HepG2 (cell line): ENCODE data around the gene KIRREL3. TPM values are rescaled to one million over a fixed set of nuclear protein-coding genes. Genes with fewer than 3 reads are reported as not detected.

Source experiments
- ATAC-seq: fragments of 200-7000 bp; cut with Tn5 transposase; 3 replicates; pipeline ENCODE4 v1.9.1; 2020; ENCODE audit warnings: mild to moderate bottlenecking, moderate library complexity
- BruUV-seq: library from RNA; stranded (reverse); fragments of 400-500 nt; replicated peaks from 2 replicates; lab custom pipeline; 2021; lab: Mats Ljungman, UMichigan
- CTCF ChIA-PET: fragments of 300-600 bp; formaldehyde crosslinking; extraction: SDS; loops from one replicate; lab custom pipeline; 2021; ENCODE audit warnings: low total read pairs, inconsistent platforms, low intra/inter-chr PET ratio; lab: Yijun Ruan, JAX
- POLR2A ChIA-PET: fragments of 350-600 bp; sonication (Branson Sonifier 250); formaldehyde crosslinking; loops from one replicate; lab custom pipeline; 2020; ENCODE audit warnings: antibody characterized with exemption, inconsistent platforms; lab: Yijun Ruan, JAX
- DNase-seq: peaks from one replicate; pipeline ENCODE4 v3.0.0-alpha.2; 2015; ENCODE audit warnings: low spot score
- FAIRE-seq: peaks from 3 replicates; lab custom pipeline; 2011; peaks lifted over from hg19 to GRCh38; lab: Jason Lieb, UNC
- H2AFZ ChIP-seq: one replicate; pipeline ENCODE4 v1.6.1; 2011; ENCODE audit warnings: low read length, inconsistent platforms
- H3K27ac ChIP-seq: fragments of 300-600 bp; 3 replicates; pipeline ENCODE4 v1.8.0; 2011; ENCODE audit warnings: mixed run types, mild to moderate bottlenecking, mixed read lengths, low read length, inconsistent platforms; ENCODE audit not compliant: insufficient read depth; ENCODE audit errors: extremely low read length
- H3K27me3 ChIP-seq, 2 experiments: fragments of 200-600 bp in 1 of 2; 2 replicates in 1 of 2; 3 replicates in 1 of 2; pipeline versions ENCODE4 v1.6.0 to v1.8.0; 2011; ENCODE audit warnings: low read length in 2 of 2, mild to moderate bottlenecking in 2 of 2, moderate library complexity in 2 of 2, inconsistent platforms in 1 of 2; ENCODE audit not compliant: insufficient read depth in 2 of 2, control insufficient read depth in 1 of 2
- H3K36me3 ChIP-seq, 2 experiments: fragments of 200-600 bp in 1 of 2; replicated peaks in 1 of 2; 2 replicates in 1 of 2; 3 replicates in 1 of 2; pipeline versions ENCODE4 v1.5.1 to v1.8.0; 2011; ENCODE audit warnings: low read length in 2 of 2, inconsistent platforms in 1 of 2; ENCODE audit not compliant: insufficient read depth in 2 of 2, control insufficient read depth in 1 of 2
- H3K4me1 ChIP-seq: 2 replicates; pipeline ENCODE4 v1.5.1; 2012; ENCODE audit warnings: low read length, inconsistent platforms; ENCODE audit not compliant: insufficient read depth
- H3K4me2 ChIP-seq: 2 replicates; pipeline ENCODE4 v1.6.0; 2011; ENCODE audit warnings: low read depth, low read length, inconsistent platforms
- H3K4me3 ChIP-seq, 3 experiments: fragments of 200-600 bp in 1 of 3; sonication (generic), shearing (Covaris generic) in 1 of 3; replicated peaks in 1 of 3; 2 replicates each; pipeline ENCODE4 v1.5.1; 2011 to 2016; ENCODE audit warnings: low read length in 3 of 3, inconsistent platforms in 2 of 3, low read depth in 2 of 3, mild to moderate bottlenecking in 2 of 3, control low read depth in 1 of 3, mixed read lengths in 1 of 3; ENCODE audit not compliant: insufficient read depth in 1 of 3
- H3K79me2 ChIP-seq: one replicate; pipeline ENCODE4 v1.6.1; 2011; ENCODE audit warnings: low read length, inconsistent platforms; ENCODE audit not compliant: insufficient read depth
- H3K9ac ChIP-seq: 2 replicates; pipeline ENCODE4 v1.6.0; 2011; ENCODE audit warnings: mild to moderate bottlenecking, low read depth, low read length, inconsistent platforms; ENCODE audit not compliant: insufficient read depth
- H3K9me3 ChIP-seq: 2 replicates; pipeline ENCODE4 v1.5.1; 2012; ENCODE audit warnings: mild to moderate bottlenecking, low read length
- H4K20me1 ChIP-seq: 2 replicates; pipeline ENCODE4 v1.6.0; 2011; ENCODE audit warnings: inconsistent platforms, mild to moderate bottlenecking, low read length, moderate library complexity; ENCODE audit not compliant: insufficient read depth
- ARNT ChIP-seq: fragments of 450-650 bp; IDR thresholded peaks from 2 replicates; pipeline ENCODE4 v1.6.1; 2017
- ARNTL ChIP-seq: sonication (generic); formaldehyde crosslinking; IDR thresholded peaks from 2 replicates; pipeline ENCODE4 v1.4.0; 2020; ENCODE audit warnings: mild to moderate bottlenecking, missing genetic modification reagents
- ATAD3A ChIP-seq: sonication (generic); formaldehyde crosslinking; IDR thresholded peaks from 2 replicates; pipeline ENCODE4 v1.4.0; 2020; ENCODE audit warnings: missing genetic modification reagents
- GLI4 ChIP-seq: sonication (generic); formaldehyde crosslinking; IDR thresholded peaks from 2 replicates; pipeline ENCODE4 v1.5.1; 2020; ENCODE audit warnings: missing genetic modification reagents, mild to moderate bottlenecking, moderate library complexity, borderline replicate concordance
- MBNL3 ChIP-seq: fragments of 250-450 bp; sonication (Bioruptor Pico); conservative IDR thresholded peaks from 2 replicates; pipeline ENCODE4 v1.8.0; 2022; ENCODE audit warnings: mild to moderate bottlenecking, inconsistent platforms
- SNAI1 ChIP-seq: sonication (generic); formaldehyde crosslinking; IDR thresholded peaks from 2 replicates; pipeline ENCODE4 v1.5.0; 2020; ENCODE audit warnings: mild to moderate bottlenecking, missing genetic modification reagents, borderline replicate concordance
- TCF7 ChIP-seq: sonication (generic); IDR thresholded peaks from 2 replicates; pipeline ENCODE4 v1.6.1; 2016; ENCODE audit warnings: antibody characterized with exemption, low read depth
- TFAP4 ChIP-seq: sonication (generic); IDR thresholded peaks from 2 replicates; pipeline ENCODE4 v1.6.1; 2016; ENCODE audit warnings: low read depth, borderline replicate concordance
- TP53 ChIP-seq: sonication (generic); formaldehyde crosslinking; conservative IDR thresholded peaks from 2 replicates; pipeline ENCODE4 v1.4.0; 2020; ENCODE audit warnings: missing genetic modification reagents
- ZFP1 ChIP-seq: IDR thresholded peaks from 2 replicates; pipeline ENCODE4 v1.6.1; 2016
- ZFP36L2 ChIP-seq: sonication (generic); formaldehyde crosslinking; IDR thresholded peaks from 2 replicates; pipeline ENCODE4 v1.4.0; 2020; ENCODE audit warnings: missing genetic modification reagents
- ZNF749 ChIP-seq: sonication (generic); formaldehyde crosslinking; IDR thresholded peaks from 2 replicates; pipeline ENCODE4 v1.8.0; 2022; ENCODE audit warnings: mild to moderate bottlenecking, missing genetic modification reagents, moderate library complexity, borderline replicate concordance
- ZNF775 ChIP-seq: sonication (generic); formaldehyde crosslinking; IDR thresholded peaks from 2 replicates; pipeline ENCODE4 v1.4.0; 2020; ENCODE audit warnings: missing genetic modification reagents, mild to moderate bottlenecking, moderate library complexity, borderline replicate concordance
- WGBS: methylation state at CpG from one replicate; pipeline ENCODE4 v1.1.6; 2017; ENCODE audit warnings: low lambda C conversion rate; 5-methylcytosine and 5-hydroxymethylcytosine counted together
- in situ Hi-C: cut with HindIII; loops from 2 replicates; pipeline ENCODE4 v1.10.0; 2017; ENCODE audit warnings: low pct_unique_long_range_greater_than_20kb; ENCODE audit not compliant: extremely low pct_ligation_motif_present
- intact Hi-C: fragments of 100-400 bp; cut with micrococcal nuclease; formaldehyde crosslinking; loops from one replicate; pipeline ENCODE4 v1.10.0; 2022; ENCODE audit not compliant: unreplicated experiment
- polyA plus RNA-seq, 8 experiments: library from polyadenylated mRNA; depleted of rRNA in 3 of 8; stranded (reverse) in 7 of 8; unstranded in 1 of 8; fragments of >200 nt; fragmentation: Illumina TruSeq in 4 of 8; extraction: Trizol in 4 of 8; gene quantifications; 2 replicates each; pipeline versions ENCODE4 v1.2.1 to v1.2.3, GENCODE V29; 2011 to 2016; ENCODE audit warnings: low read depth in 4 of 8, missing spikeins in 1 of 8, mixed read lengths in 1 of 8; ENCODE audit not compliant: insufficient read depth in 1 of 8
- total RNA-seq, 5 experiments: library from RNA; depleted of rRNA; stranded (reverse); fragments of >200 nt; fragmentation: Illumina TruSeq; extraction: Trizol; gene quantifications; 2 replicates each; pipeline ENCODE4 v1.2.3, GENCODE V29; 2016; ENCODE audit warnings: low read depth in 1 of 5
- TF ChIP-seq, protein P1 (sequence below): sonication (generic); formaldehyde crosslinking; IDR thresholded peaks from 2 replicates; pipeline ENCODE4 v1.4.0; 2020; ENCODE audit warnings: mild to moderate bottlenecking, missing genetic modification reagents

KIRREL3 gene
- total and polyA plus RNA-seq, 2 of the 13 experiments (the other 11 are each of a cell fraction or from before 2014, with no cell fraction given) = not detected

DNA sequence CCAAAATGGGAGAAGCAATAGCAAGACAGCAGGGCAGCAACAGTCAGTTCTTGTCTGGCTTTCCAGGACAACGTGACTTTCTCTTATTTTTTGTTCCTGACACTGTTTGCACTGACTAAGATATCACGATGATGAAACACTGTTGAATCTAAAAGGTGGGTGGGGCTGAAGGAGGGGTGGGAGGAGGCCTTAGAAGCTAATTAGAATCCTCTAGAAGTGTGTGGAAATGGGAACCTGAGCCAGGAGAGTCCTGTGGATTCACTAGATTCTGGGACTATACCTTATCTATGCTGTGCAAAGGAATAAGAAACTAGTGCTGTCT is 344.8 kb downstream of the KIRREL3 start:
- H3K27me3 ChIP-seq = peaks cover 1 to 17% of the 10 kb centered on the region in 2 experiments; a peak in 2 of 5 replicates
- WGBS = 2% methylated on average over 2 of the region's 2 CpGs
- no peak for FAIRE-seq

More for the DNA sequence above, 344.8 kb downstream of the KIRREL3 start:
- H3K9ac ChIP-seq = no peak overlapping the region
- TF ChIP-seq TP53 (CRISPR knock-in tag) (no peak), ARNT (no peak), SNAI1 (no peak), ATAD3A (CRISPR knock-in tag) (no peak), ZNF749 (CRISPR knock-in tag) (no peak), GLI4 (CRISPR knock-in tag) (no peak), ZFP1 (no peak), ZFP36L2 (CRISPR knock-in tag) (no peak), ARNTL (no peak), ZNF775 (no peak), MBNL3 (CRISPR knock-in tag) (no peak), TCF7 (no peak), TFAP4 (no peak)
- TF ChIP-seq, protein P1, sequence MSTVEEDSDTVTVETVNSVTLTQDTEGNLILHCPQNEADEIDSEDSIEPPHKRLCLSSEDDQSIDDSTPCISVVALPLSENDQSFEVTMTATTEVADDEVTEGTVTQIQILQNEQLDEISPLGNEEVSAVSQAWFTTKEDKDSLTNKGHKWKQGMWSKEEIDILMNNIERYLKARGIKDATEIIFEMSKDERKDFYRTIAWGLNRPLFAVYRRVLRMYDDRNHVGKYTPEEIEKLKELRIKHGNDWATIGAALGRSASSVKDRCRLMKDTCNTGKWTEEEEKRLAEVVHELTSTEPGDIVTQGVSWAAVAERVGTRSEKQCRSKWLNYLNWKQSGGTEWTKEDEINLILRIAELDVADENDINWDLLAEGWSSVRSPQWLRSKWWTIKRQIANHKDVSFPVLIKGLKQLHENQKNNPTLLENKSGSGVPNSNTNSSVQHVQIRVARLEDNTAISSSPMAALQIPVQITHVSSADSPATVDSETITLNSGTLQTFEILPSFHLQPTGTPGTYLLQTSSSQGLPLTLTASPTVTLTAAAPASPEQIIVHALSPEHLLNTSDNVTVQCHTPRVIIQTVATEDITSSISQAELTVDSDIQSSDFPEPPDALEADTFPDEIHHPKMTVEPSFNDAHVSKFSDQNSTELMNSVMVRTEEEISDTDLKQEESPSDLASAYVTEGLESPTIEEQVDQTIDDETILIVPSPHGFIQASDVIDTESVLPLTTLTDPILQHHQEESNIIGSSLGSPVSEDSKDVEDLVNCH (CRISPR knock-in tag) = no peak
- CTCF ChIA-PET = no interaction called here
- no peaks in the 10 kb centered on the region for H3K9me3 ChIP-seq
- no peaks in the 10 kb centered on the region for H4K20me1 ChIP-seq
- H3K4me3 ChIP-seq = no peak overlapping the region
- in situ Hi-C loops = no loop called here
- H3K4me1 ChIP-seq = no peaks in the 10 kb centered on the region
- DNase-seq = no peak
- H3K79me2 ChIP-seq = no peaks in the 10 kb centered on the region
- no peak overlapping the region for H3K27ac ChIP-seq
- BruUV-seq = no TSS peak
- H3K4me2 ChIP-seq = no peak overlapping the region
- no peak for ATAC-seq
- intact Hi-C loops = no loop called here
- no peak overlapping the region for H2AFZ ChIP-seq
- H3K36me3 ChIP-seq = no peaks in the 10 kb centered on the region
- POLR2A ChIA-PET = no interaction called here
